MM.1S (cell line): ENCODE measurements around the gene PLA2G6.

ENCODE experiments used
- CTCF ChIP-seq: fragments of 300-600 bp; sonication (generic); IDR thresholded peaks from 2 replicates; pipeline ENCODE4 v1.5.1; 2016; ENCODE audit warnings: antibody characterized with exemption, low read length, mixed read lengths
- EZH2 ChIP-seq: fragments of 300-600 bp; sonication (generic); optimal IDR thresholded peaks from 2 replicates; pipeline ENCODE3; 2017; ENCODE audit warnings: low read depth, mild to moderate bottlenecking, antibody characterized with exemption, low read length, mixed read lengths

GRCh38 chr22:38169116-38169515 lies 12.5 kb downstream of the PLA2G6 start:
- no peak for TF ChIP-seq CTCF
- no peak for TF ChIP-seq EZH2
